ENCODE results near the gene SLC44A3. TPM values are rescaled to one million over a fixed set of nuclear protein-coding genes. Genes with fewer than 3 reads are reported as not detected.

SLC44A3 gene
- polyA plus RNA-seq, 1 donor from 2014 or later = not detected

DNA sequence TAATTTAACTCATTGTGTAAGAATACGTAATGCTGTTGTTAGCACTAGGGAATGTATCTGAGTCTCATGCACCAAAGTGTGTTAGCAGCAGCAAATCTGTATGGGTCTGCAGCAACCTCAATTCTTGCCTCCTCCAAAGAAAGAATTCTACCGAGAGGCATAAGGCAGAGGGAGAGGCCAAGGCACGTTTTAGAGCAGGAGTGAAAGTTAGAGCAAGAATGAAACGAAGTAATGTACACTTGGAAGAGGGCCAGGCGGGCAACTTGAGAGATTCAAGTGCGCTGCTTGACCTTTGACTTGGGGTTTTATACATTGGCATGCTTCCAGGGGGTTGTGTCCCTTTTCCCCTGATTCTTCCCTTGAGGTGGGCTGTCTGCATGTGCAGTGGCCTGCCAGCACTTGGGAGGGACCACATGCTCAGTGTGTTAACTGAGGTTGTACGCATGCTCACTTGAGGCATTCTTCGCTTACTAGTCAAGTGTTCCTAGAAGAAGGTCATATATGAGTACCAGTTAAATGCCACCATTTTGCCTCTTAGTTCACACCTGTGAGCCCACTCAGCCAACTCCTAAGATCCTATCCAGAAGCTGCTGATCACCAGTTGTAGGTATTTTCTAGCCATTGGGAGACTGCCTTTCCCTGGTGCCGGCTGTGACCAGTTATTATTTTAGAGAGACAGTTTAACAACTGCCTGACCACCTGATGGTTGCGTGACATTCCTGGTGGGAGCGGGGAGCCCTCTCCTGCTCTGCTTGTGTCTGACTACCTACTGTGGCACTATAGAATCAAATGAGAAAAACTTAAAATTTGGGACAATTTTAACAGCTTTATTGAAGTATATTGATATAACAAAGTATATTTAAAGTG lies 109.4 kb downstream of the SLC44A3 start:
- Histone ChIP-seq H3K9me3 (ENCODE audit: low read length) (no peaks in the 10 kb centered on the region), H3K9me2 (ENCODE audit: insufficient read depth, low read length) (no peaks in the 10 kb centered on the region), H3K27me3 (ENCODE audit: insufficient read depth, low read depth, low read length) (no peaks in the 10 kb centered on the region), H2AFZ (ENCODE audit: low read depth, low read length) (no peak overlapping the region), H3K79me2 (replicated peaks; ENCODE audit: insufficient read depth, low read length) (peaks cover 37% of the 10 kb centered on the region), H4K20me1 (ENCODE audit: insufficient read depth) (no peaks in the 10 kb centered on the region), H3K4me2 (ENCODE audit: low read length) (no peak overlapping the region), H3K9ac (ENCODE audit: low read length) (no peak overlapping the region), H3F3A (ENCODE audit: insufficient read depth, low read length, poor library complexity, severe bottlenecking) (no peaks in the 10 kb centered on the region), H3K27ac (ENCODE audit: low read length) (no peak overlapping the region), H3K4me3 (ENCODE audit: low read length) (peak overlapping the region; percentile 94), H3K36me3 (ENCODE audit: insufficient read depth, low read length) (no peaks in the 10 kb centered on the region)
- no peak for TF ChIP-seq REST (IDR thresholded peaks at IDR 0.05; ENCODE audit: borderline replicate concordance)
- TF ChIP-seq RAD21 (conservative IDR thresholded peaks at IDR 0.05) = no peak
- TF ChIP-seq MXI1 (conservative IDR thresholded peaks at IDR 0.05; ENCODE audit: poor library complexity, severe bottlenecking) = no peak
- no peak for TF ChIP-seq EP300 (conservative IDR thresholded peaks at IDR 0.05; ENCODE audit: poor library complexity, severe bottlenecking)
- TF ChIP-seq CTCF (IDR thresholded peaks at IDR 0.05; ENCODE audit: poor library complexity, severe bottlenecking) = no peak
- TF ChIP-seq SMC3 (conservative IDR thresholded peaks at IDR 0.05; ENCODE audit: poor library complexity) = no peak

DNA sequence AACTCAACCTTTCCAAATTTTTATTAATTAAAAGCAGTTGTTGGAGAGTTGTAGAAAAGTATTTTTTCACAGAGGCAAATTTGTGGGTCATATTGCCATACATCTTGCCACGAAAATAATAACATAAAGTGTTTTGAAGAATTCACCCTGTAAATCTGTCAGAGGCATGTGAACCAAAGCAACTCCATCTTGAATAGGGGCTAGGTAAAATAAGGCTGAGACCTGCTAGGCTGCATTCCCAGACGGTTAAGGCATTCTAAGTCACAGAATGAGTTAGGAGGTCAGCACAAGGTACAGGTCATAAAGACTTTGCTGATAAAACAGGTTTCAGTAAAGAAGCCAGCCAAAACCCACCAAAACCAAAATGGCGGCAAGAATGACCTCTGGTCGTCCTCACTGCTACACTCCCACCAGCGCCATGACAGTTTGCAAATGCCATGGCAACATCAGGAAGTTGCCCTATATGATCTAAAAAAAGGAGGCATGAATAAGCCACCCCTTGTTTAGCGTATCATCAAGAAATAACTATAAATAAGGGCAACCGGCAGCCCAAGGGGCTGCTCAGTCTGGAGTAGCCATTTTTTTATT lies 111.2 kb downstream of the SLC44A3 start:
- Histone ChIP-seq H3K36me3 (ENCODE audit: insufficient read depth, low read length) (no peaks in the 10 kb centered on the region), H3K4me3 (ENCODE audit: low read length) (no peak overlapping the region), H3K9me3 (ENCODE audit: low read length) (no peaks in the 10 kb centered on the region), H4K20me1 (ENCODE audit: insufficient read depth) (no peaks in the 10 kb centered on the region), H3K79me2 (replicated peaks; ENCODE audit: insufficient read depth, low read length) (peaks cover 21% of the 10 kb centered on the region), H2AFZ (ENCODE audit: low read depth, low read length) (no peak overlapping the region), H3F3A (ENCODE audit: insufficient read depth, low read length, poor library complexity, severe bottlenecking) (no peaks in the 10 kb centered on the region), H3K27ac (ENCODE audit: low read length) (no peak overlapping the region), H3K27me3 (ENCODE audit: insufficient read depth, low read depth, low read length) (no peaks in the 10 kb centered on the region), H3K9me2 (ENCODE audit: insufficient read depth, low read length) (no peaks in the 10 kb centered on the region), H3K9ac (ENCODE audit: low read length) (no peak overlapping the region), H3K4me2 (ENCODE audit: low read length) (no peak overlapping the region)
- TF ChIP-seq EZH2 (IDR thresholded peaks at IDR 0.05; ENCODE audit: borderline replicate concordance, insufficient read depth, low read length, poor library complexity, severe bottlenecking) = no peak
- no peak for TF ChIP-seq CTCF (IDR thresholded peaks at IDR 0.05; ENCODE audit: poor library complexity, severe bottlenecking)
- TF ChIP-seq TAF1 (IDR thresholded peaks at IDR 0.05; ENCODE audit: low read depth) = no peak
- no peak for TF ChIP-seq MXI1 (conservative IDR thresholded peaks at IDR 0.05; ENCODE audit: poor library complexity, severe bottlenecking)
- TF ChIP-seq POLR2AphosphoS5 (IDR thresholded peaks at IDR 0.05) = no peak
- no peak for TF ChIP-seq SMC3 (conservative IDR thresholded peaks at IDR 0.05; ENCODE audit: poor library complexity)
- no peak for TF ChIP-seq RAD21 (conservative IDR thresholded peaks at IDR 0.05)
- TF ChIP-seq REST (IDR thresholded peaks at IDR 0.05; ENCODE audit: borderline replicate concordance) = no peak
- no peak for TF ChIP-seq EP300 (conservative IDR thresholded peaks at IDR 0.05; ENCODE audit: poor library complexity, severe bottlenecking)
